ENCODE measurements around the gene TBX15.

The TBX15 gene

GRCh38 chr1:118923319-118923718, 64.8 kb downstream of the TBX15 start:
- no peak overlapping the region for H3K27ac ChIP-seq
- no peak overlapping the region for H3K4me3 ChIP-seq (IDR thresholded peaks at IDR 0.05; ENCODE audit: insufficient read depth, low read depth, low read length)
- TF ChIP-seq CTCF (conservative IDR thresholded peaks at IDR 0.05; ENCODE audit: low read depth, low read length): no peak
- no peaks in the 10 kb centered on the region for H3K79me2 ChIP-seq (ENCODE audit: insufficient read depth, low read depth)
- no peak overlapping the region for H3K9ac ChIP-seq
- no peaks in the 10 kb centered on the region for H4K20me1 ChIP-seq (ENCODE audit: insufficient read depth)
- no peaks in the 10 kb centered on the region for H3K4me1 ChIP-seq (ENCODE audit: low read depth, poor library complexity, severe bottlenecking)
- H3K27me3 ChIP-seq (ENCODE audit: insufficient read depth, low read depth): no peaks in the 10 kb centered on the region
- H3K36me3 ChIP-seq (ENCODE audit: insufficient read depth): no peaks in the 10 kb centered on the region
- H2AFZ ChIP-seq (ENCODE audit: low read depth): no peak overlapping the region
- H3K4me2 ChIP-seq: no peak overlapping the region

GRCh38 chr1:118921994-118922393, 66.1 kb downstream of the TBX15 start:
- no peak overlapping the region for H3K4me2 ChIP-seq
- H3K27ac ChIP-seq: no peak overlapping the region
- no peaks in the 10 kb centered on the region for H3K27me3 ChIP-seq (ENCODE audit: insufficient read depth, low read depth)
- H3K79me2 ChIP-seq (ENCODE audit: insufficient read depth, low read depth): no peaks in the 10 kb centered on the region
- H3K36me3 ChIP-seq (ENCODE audit: insufficient read depth): no peaks in the 10 kb centered on the region
- H3K4me1 ChIP-seq (ENCODE audit: low read depth, poor library complexity, severe bottlenecking): no peaks in the 10 kb centered on the region
- no peak for TF ChIP-seq CTCF (conservative IDR thresholded peaks at IDR 0.05; ENCODE audit: low read depth, low read length)
- H3K9ac ChIP-seq: no peak overlapping the region
- H3K4me3 ChIP-seq (IDR thresholded peaks at IDR 0.05; ENCODE audit: insufficient read depth, low read depth, low read length): no peak overlapping the region
- H2AFZ ChIP-seq (ENCODE audit: low read depth): no peak overlapping the region
- no peaks in the 10 kb centered on the region for H4K20me1 ChIP-seq (ENCODE audit: insufficient read depth)

GRCh38 chr1:118920124-118920717, 67.9 kb downstream of the TBX15 start:
- Histone ChIP-seq H3K27me3 (ENCODE audit: insufficient read depth, low read depth) (no peaks in the 10 kb centered on the region), H3K9ac (no peak overlapping the region), H3K4me2 (no peak overlapping the region), H3K4me1 (ENCODE audit: low read depth, poor library complexity, severe bottlenecking) (no peaks in the 10 kb centered on the region), H3K4me3 (IDR thresholded peaks at IDR 0.05; ENCODE audit: insufficient read depth, low read depth, low read length) (no peak overlapping the region), H2AFZ (ENCODE audit: low read depth) (no peak overlapping the region), H4K20me1 (ENCODE audit: insufficient read depth) (no peaks in the 10 kb centered on the region), H3K36me3 (ENCODE audit: insufficient read depth) (no peaks in the 10 kb centered on the region), H3K79me2 (ENCODE audit: insufficient read depth, low read depth) (no peaks in the 10 kb centered on the region), H3K27ac (no peak overlapping the region)
- no peak for TF ChIP-seq CTCF (conservative IDR thresholded peaks at IDR 0.05; ENCODE audit: low read depth, low read length)

- no peak for TF ChIP-seq CTCF (conservative IDR thresholded peaks at IDR 0.05; ENCODE audit: low read depth, low read length)
These were observed 69.2 kb downstream of the TBX15 start for GRCh38 chr1:118918940-118919259.

More at GRCh38 chr1:118918940-118919259, 69.2 kb downstream of the TBX15 start:
- Histone ChIP-seq H3K4me2 (no peak overlapping the region), H2AFZ (ENCODE audit: low read depth) (no peak overlapping the region), H3K4me3 (IDR thresholded peaks at IDR 0.05; ENCODE audit: insufficient read depth, low read depth, low read length) (no peak overlapping the region), H4K20me1 (ENCODE audit: insufficient read depth) (no peaks in the 10 kb centered on the region), H3K79me2 (ENCODE audit: insufficient read depth, low read depth) (no peaks in the 10 kb centered on the region), H3K9ac (no peak overlapping the region), H3K27ac (no peak overlapping the region), H3K4me1 (ENCODE audit: low read depth, poor library complexity, severe bottlenecking) (no peaks in the 10 kb centered on the region), H3K36me3 (ENCODE audit: insufficient read depth) (no peaks in the 10 kb centered on the region), H3K27me3 (ENCODE audit: insufficient read depth, low read depth) (no peaks in the 10 kb centered on the region)

Data from KMS-11 (cell line).